HG03045 (cell line): ENCODE results near the gene ETV6.
"Not testable (repeated sequence)": the region's sequence is repeated elsewhere in the genome, so short reads cannot be mapped to it uniquely, and the experiment has no call there.

Experiments
- ATAC-seq: cut with Tn5 transposase; IDR thresholded peaks from one replicate; pipeline ENCODE4 v1.9.1; 2021; ENCODE audit warnings: mild to moderate bottlenecking, moderate library complexity; ENCODE audit not compliant: unreplicated experiment

ETV6 gene

GRCh38 chr12:11667171-11667570, 17.7 kb downstream of the ETV6 start:
- no peak for ATAC-seq

DNA sequence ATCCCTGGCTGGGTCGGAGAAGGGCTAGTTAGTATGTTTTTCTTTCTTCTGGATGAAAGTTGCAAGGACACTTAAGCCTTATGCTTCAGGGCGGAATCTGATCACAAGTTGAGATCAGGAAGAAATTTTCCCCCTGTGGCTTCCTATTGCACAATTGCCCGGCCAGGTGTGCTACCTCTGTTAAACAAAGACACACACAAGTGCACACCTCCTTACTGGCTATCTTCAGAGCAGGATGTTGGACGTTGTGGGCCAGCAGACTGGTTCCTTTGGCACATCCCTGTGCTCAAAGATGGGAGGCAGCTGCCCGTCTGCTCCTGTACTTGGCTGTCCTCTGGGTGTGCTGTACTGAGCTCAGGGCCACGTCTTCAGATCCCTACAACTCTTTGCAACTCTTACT, 19.1 kb downstream of the ETV6 start:
- ATAC-seq: no peak

DNA sequence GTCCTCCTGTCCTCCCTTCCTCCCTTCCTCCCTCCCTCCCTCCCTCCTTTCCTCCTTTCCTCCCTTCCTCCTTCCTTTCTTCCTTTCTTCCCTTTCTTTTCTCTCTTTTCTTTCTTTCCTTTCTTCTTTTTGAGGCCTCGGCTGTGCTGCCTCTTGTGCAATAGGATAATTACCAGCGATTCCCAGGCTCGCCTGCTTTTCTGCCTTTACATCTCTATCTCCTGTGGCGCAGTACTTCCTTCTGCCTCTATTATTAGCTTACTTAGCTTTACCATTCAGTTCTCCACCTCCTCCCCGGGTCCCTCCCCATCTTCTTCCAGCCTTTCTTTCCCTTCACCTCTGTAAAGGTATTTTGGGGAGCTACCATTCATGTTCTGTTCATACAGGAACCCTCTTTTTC, 19.9 kb downstream of the ETV6 start:
- ATAC-seq: no peak

GRCh38 chr12:11672256-11673191, 23.1 kb downstream of the ETV6 start:
- no peak for ATAC-seq

DNA sequence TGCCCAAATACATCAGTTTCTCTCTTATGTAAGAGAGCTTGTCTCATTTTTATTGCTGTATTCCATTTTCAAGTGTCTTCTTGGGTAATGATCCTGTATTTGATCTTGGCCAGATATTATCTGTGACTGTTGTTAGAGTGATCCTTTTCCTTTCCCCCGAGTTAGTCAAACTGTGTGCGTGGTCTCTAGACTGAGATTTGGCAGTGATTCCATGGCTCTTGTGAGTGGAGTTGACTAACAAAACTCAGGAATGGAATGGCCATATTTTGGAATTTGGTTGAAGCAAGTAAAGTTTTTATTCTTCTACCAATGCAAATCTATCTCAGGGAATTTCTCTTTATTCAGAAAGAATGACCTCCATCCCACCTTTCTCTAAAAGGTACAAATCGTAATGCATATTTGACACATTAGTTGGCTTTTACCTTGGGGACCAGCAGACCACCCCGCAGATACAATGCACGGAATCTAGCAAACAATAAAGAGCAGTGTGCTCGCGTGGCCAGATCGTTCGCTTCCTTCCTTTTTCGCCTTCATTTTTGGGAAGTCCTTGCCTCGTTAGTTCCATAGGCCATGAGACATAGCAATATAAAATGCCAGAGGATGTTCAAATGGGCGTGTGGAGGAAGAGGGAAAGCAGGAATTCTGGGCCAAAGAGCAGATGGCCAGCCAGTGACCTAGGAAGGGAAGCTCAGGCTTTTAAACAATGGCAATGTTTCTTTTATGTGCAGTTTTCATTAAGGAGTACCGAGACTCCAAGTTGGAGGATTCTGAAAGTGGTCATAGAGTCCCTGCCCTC, 24.4 kb downstream of the ETV6 start:
- no peak for ATAC-seq

DNA sequence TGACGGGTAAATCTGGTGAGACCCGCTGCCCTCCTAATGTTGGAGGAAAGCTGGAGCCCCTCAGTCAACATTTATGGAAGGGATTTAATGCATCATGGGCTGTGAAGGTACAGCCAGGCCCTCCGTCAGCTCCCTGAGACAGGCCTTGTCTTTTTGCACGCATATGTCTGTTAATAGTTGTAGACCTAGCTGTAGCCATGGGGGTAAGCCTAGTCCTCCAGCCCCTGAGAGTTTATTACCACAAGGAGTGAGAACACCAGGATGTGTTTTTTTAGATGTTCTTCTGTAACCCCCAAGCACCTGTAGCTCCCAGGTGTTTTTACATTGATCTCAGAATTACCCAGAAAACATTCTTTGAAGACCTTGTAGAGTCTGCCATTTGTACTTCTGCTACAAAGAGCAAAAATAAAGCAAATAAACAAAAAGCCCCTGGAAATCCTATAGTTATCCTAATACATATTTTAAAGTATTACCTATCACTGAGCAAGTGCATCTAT, 25.5 kb downstream of the ETV6 start:
- no peak for ATAC-seq

GRCh38 chr12:11676052-11676451, 26.6 kb downstream of the ETV6 start:
- no peak for ATAC-seq

DNA sequence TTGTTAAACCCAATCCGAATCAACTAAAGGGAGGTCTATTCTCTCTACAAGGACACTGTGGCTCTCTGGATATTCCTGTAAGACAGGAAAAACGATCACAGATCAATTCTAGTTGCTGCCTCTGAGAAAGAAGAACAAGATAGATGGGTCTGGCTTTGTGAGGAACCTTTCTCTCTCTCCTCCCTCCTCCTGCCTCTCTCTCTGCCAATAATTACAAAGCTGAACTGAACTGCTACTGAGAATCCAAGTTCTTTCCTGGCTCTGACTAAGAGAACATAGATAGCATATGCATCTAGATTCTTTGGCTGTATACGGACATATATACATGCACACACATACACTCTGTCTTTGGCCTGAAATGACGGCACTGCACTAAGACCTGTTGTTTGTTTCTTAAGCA, 27.6 kb downstream of the ETV6 start:
- ATAC-seq: no peak

DNA sequence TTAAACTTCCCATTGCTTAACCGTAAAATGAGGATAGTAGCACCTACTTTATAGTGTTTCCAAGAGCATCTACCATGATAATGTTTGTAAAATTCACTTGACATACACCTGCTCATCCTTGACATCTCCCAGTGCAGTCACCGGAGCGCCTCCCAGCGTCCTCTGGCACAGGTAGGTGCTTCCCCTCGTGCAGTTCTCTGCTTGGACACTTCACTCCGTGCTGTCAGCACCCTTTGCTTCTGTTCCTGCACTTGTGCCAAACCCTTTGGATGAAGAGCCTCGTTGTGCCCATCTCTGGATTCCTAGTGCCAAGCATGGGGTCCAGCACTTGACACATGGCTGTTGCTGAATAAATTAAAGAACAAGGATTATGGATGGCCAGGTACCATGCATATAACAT, 28.3 kb downstream of the ETV6 start:
- no peak for ATAC-seq

DNA sequence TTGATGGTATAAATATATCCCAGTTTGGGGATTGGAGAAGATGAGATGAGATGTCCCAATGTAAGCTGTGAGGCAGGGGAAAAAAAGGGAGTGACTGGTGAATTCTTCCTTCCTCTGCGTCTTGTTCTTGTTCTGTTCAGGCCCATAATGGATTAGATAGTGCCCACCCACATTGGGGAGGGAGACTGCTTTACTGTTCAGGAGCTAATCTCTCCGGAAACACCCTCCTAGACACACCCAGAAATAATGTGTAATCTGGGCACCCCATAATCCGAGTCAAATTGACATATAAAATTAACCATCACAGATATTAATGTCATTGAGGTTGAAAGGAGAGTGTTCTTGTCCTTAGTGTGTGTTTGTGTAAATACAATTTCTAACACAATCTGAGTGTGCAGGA, 29.3 kb downstream of the ETV6 start:
- ATAC-seq: no peak

DNA sequence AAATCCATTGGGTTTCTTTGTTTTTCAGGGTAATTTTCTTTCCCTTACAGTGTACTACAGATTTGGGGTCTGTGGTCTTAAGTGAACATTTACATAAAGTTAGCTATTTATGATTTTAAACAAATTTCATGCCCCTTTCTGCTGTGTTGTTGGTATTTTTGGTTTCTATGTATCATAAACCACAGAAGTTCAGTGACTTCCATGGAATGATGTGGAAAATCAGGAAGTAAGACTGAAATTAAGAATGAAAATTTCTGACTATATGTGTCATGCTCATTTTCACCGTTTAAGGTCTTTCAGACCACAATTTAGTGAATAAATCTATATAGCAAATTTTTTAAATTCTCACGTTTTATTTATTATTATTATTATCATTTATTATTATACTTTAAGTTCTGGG, 31.7 kb downstream of the ETV6 start:
- no peak for ATAC-seq

DNA sequence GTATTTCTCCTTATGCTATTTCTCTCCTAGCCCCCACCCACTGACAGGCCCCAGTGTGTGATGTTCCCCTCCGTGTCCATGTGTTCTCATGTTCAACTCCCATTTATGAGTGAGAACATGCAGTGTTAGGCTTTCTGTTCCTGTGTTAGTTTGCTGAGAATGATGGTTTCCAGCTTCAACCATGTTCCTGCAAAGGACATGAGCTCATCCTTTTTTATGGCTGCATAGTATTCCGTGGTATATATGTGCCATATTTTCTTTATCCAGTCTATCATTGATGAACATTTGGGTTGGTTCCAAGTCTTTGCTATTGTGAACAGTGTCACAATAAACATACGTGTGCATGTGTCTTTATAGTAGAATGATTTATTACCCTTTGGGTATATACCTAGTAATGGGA, 32.2 kb downstream of the ETV6 start:
- not testable (repeated sequence) for ATAC-seq

GRCh38 chr12:11684393-11684792, 34.9 kb downstream of the ETV6 start:
- no peak for ATAC-seq

DNA sequence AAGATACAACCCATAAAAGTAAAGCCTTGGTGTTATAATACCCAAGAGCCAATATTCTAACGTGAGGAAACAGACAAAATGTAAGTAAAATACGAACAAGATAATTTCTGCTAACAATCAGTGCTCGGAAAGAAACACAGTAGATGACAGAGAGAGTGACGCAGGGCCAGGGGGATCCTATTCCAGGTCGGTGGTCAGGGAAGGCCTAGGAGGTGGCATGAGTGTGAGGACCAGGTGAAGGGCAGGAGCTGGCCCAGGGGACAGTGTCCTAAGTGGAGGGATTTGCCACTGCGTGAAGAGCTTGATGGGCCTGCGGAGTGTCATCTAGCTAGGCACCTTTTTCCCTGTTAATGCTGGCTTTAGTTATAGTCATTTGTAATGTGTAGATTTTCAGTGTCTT, 35.3 kb downstream of the ETV6 start:
- ATAC-seq: no peak

DNA sequence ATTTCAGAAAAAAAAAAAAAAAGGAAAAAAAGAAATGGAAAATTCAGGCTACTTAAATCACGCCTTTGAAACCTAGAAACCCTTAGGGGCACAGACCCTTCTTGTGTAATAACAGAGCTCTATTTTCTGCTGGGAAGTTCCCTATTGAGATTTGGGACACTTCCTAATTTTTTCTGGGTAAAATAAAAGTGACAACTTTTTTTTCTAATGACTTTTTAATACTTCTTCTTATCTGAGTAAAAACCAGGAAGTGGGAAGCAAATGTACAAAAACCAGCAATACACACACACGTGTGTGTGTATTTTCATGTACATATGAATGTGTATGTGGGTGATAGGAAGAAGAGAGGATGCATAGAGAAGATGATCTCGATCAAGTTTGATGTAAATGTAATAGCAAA, 35.8 kb downstream of the ETV6 start:
- ATAC-seq: no peak

DNA sequence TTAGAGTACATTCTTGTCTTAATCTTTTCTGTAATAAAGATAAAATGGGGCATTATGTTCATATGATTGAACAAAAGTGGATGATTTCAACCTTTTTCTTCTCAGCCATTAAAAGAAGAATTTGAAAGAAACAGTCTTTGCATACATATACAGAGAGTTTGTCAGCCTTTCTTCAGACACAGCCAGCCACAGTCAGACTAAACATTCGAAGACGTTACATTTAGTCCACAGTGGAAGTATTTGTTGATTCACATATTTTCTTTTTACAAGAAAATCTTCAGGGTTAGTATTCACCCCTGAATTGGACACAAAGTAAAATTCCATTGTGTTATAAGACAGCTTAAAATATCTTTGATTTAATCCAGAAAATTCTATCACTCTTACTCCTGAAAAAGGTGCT, 36.2 kb downstream of the ETV6 start:
- no peak for ATAC-seq

DNA sequence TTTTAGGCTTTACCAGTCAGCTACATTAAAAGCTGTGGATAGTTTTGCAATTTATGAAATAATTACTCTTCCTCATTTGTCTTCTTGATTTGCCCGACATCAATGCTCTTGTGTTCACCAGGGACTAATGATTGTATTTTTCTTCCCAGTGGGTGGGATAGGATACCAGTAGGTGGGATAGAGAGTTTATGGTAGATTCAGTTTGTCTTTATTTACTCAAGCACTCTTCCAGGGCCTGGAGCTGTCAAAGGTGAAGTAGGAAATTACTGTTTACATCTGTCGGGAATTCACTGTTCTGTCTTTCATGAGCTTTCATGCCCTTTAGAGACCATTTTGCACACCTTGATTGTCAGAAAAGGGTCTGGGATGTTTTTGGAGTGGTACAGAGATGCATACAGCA, 36.6 kb downstream of the ETV6 start:
- ATAC-seq: no peak

DNA sequence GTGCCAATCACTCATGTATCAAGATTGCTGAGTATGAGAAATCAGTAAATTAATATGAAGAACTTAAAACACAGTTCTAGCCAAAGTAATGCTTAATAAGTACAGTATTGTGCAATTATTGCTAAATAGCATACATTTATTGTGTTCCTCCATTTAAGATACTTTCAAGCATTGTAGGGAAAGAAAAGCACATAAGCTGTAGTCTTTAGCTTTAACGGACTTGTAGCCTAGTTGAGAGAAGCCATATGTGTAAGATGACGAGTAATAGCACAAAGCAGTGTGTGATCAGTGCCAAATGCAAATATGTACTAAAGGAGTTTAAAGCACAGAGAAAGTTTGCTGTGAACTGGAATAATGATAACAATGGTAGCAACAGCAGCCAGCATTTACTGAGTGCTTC, 38.1 kb downstream of the ETV6 start:
- no peak for ATAC-seq

DNA sequence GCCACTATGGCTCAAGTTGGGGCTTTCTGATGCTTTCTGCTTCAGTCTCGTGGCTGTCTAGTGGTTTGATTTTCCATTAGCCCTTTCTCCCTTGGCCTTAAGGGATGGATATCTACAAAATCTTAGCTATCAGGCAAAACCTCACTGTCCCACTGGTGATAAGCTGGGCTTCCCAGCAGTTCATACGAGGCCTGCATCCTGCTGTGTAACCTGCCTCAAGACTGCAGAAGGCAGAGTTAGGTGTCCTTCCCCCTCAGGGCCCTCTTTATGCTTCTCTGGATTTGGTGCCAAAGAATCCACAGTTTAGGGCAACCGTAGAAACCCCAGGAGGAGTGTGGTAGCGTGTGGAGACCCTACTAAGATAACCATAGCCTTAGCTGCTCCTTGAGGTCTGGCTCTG, 38.9 kb downstream of the ETV6 start:
- no peak for ATAC-seq

GRCh38 chr12:11688831-11689230, 39.4 kb downstream of the ETV6 start:
- ATAC-seq: no peak

DNA sequence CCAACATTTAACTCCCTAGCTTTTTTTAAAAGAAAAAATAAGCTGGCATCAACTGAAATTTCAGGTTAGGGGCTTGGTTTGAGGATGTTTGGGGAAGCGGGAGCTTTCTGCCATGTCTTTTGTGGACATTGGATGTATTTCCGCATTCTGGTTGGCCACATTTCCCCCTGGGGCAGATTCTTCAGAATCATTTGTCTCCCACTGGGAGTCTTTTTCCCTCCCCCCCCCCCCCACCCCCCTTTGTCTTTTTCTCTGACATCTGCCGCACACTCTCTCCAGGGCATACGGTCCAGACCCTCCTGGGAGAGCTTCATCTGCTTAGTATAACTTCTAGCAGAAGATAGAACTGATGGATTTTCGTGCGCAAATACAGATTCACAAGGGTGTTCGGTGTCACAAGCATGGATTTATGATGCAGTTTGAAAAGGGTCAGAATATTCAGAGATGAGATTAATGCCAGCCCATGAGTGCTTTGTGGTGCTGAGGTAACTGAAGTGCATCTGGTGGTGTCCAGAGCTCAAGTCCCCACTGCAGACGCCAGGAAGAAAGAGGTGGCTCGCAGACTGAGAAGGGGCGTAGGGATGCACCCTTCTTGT, 40.2 kb downstream of the ETV6 start:
- ATAC-seq: no peak

- ATAC-seq: no peak
Measured at GRCh38 chr12:11693067-11693466, 43.6 kb downstream of the ETV6 start.
